SK-N-SH treated with all-trans-retinoic acid at 6 μM for 48 hours (cell line): ENCODE measurements around the gene COX20.

ENCODE experiments used
- ATAC-seq: fragments of 200-7000 bp; cut with Tn5 transposase; 3 replicates; pipeline ENCODE4 v1.9.1; 2020; ENCODE audit warnings: mild to moderate bottlenecking, moderate library complexity
- ARNTL ChIP-seq: fragments of 450-650 bp; formaldehyde crosslinking; IDR thresholded peaks from 2 replicates; pipeline ENCODE4 v1.5.0; 2020; ENCODE audit warnings: low read depth, mild to moderate bottlenecking, moderate library complexity, borderline replicate concordance
- BACH2 ChIP-seq: fragments of 250-450 bp; sonication (Bioruptor Pico); IDR thresholded peaks from 2 replicates; pipeline ENCODE4 v1.9.0; 2021; ENCODE audit warnings: mild to moderate bottlenecking, borderline replicate concordance
- CREB5 ChIP-seq: fragments of 250-450 bp; sonication (Bioruptor Pico); IDR thresholded peaks from 2 replicates; pipeline ENCODE4 v1.5.1; 2020; ENCODE audit warnings: low read depth, mild to moderate bottlenecking, moderate library complexity
- CSDC2 ChIP-seq: fragments of 250-450 bp; sonication (Bioruptor Pico); IDR thresholded peaks from 2 replicates; pipeline ENCODE4 v1.5.0; 2020; ENCODE audit warnings: mild to moderate bottlenecking, moderate library complexity
- CSRNP3 ChIP-seq: fragments of 250-450 bp; sonication (Bioruptor Pico); IDR thresholded peaks from 2 replicates; pipeline ENCODE4 v1.5.1; 2021; ENCODE audit warnings: mild to moderate bottlenecking, moderate library complexity
- ESRRG ChIP-seq: fragments of 250-450 bp; sonication (Bioruptor Pico); IDR thresholded peaks from 2 replicates; pipeline ENCODE4 v1.6.1; 2021; ENCODE audit warnings: mild to moderate bottlenecking
- GLIS3 ChIP-seq: fragments of 250-450 bp; sonication (Bioruptor Pico); IDR thresholded peaks from 2 replicates; pipeline ENCODE4 v1.5.0; 2020; ENCODE audit warnings: mild to moderate bottlenecking, moderate library complexity
- ISL1 ChIP-seq: fragments of 250-450 bp; sonication (Bioruptor Pico); IDR thresholded peaks from 2 replicates; pipeline ENCODE4 v2.1.2; 2022; ENCODE audit warnings: mild to moderate bottlenecking, moderate library complexity
- OSR1 ChIP-seq: fragments of 250-450 bp; sonication (Bioruptor Pico); IDR thresholded peaks from 2 replicates; pipeline ENCODE4 v1.8.0; 2022; ENCODE audit warnings: moderate library complexity, mild to moderate bottlenecking, inconsistent platforms
- PPARA ChIP-seq: fragments of 250-450 bp; sonication (Bioruptor Pico); IDR thresholded peaks from 2 replicates; pipeline ENCODE4 v1.5.0; 2020; ENCODE audit warnings: mild to moderate bottlenecking, borderline replicate concordance
- RARB ChIP-seq: fragments of 250-450 bp; sonication (Bioruptor Pico); IDR thresholded peaks from 2 replicates; pipeline ENCODE4 v1.8.0; 2021; ENCODE audit warnings: mild to moderate bottlenecking, moderate library complexity
- SNAI2 ChIP-seq: fragments of 250-450 bp; sonication (Bioruptor Pico); IDR thresholded peaks from 2 replicates; pipeline ENCODE4 v1.5.0; 2020; ENCODE audit warnings: mild to moderate bottlenecking, moderate library complexity
- TCF4 ChIP-seq: fragments of 250-450 bp; sonication (Bioruptor Pico); IDR thresholded peaks from 2 replicates; pipeline ENCODE4 v1.8.0; 2021; ENCODE audit warnings: mild to moderate bottlenecking, moderate library complexity, borderline replicate concordance
- TOX ChIP-seq: fragments of 250-450 bp; sonication (Bioruptor Pico); IDR thresholded peaks from 2 replicates; pipeline ENCODE4 v1.8.0; 2021; ENCODE audit warnings: mild to moderate bottlenecking, moderate library complexity, borderline replicate concordance
- TSHZ2 ChIP-seq: fragments of 250-450 bp; sonication (Bioruptor Pico); IDR thresholded peaks from 2 replicates; pipeline ENCODE4 v1.5.0; 2020; ENCODE audit warnings: mild to moderate bottlenecking, moderate library complexity
- ZC3H10 ChIP-seq: fragments of 250-450 bp; sonication (Bioruptor Pico); IDR thresholded peaks from 2 replicates; pipeline ENCODE4 v1.5.1; 2021; ENCODE audit warnings: mild to moderate bottlenecking, moderate library complexity
- ZFP3 ChIP-seq: fragments of 250-450 bp; sonication (Bioruptor Pico); IDR thresholded peaks from 2 replicates; pipeline ENCODE4 v1.5.0; 2020; ENCODE audit warnings: mild to moderate bottlenecking, moderate library complexity
- ZFP30 ChIP-seq: fragments of 450-650 bp; formaldehyde crosslinking; IDR thresholded peaks from 2 replicates; pipeline ENCODE4 v1.5.0; 2022; ENCODE audit warnings: mild to moderate bottlenecking, moderate library complexity
- ZNF565 ChIP-seq: fragments of 450-650 bp; formaldehyde crosslinking; conservative IDR thresholded peaks from 2 replicates; pipeline ENCODE4 v1.5.0; 2020; ENCODE audit warnings: low read depth, mild to moderate bottlenecking, moderate library complexity
- ZNF70 ChIP-seq: fragments of 450-650 bp; formaldehyde crosslinking; IDR thresholded peaks from 2 replicates; pipeline ENCODE4 v1.5.0; 2020; ENCODE audit warnings: mild to moderate bottlenecking, moderate library complexity
- ZNF8 ChIP-seq: fragments of 450-650 bp; formaldehyde crosslinking; IDR thresholded peaks from 2 replicates; pipeline ENCODE4 v1.5.0; 2020; ENCODE audit warnings: mild to moderate bottlenecking, moderate library complexity
- TF ChIP-seq, protein P1 (sequence below): fragments of 250-450 bp; sonication (Bioruptor Pico); IDR thresholded peaks from 2 replicates; pipeline ENCODE4 v1.8.0; 2020; ENCODE audit warnings: mild to moderate bottlenecking, moderate library complexity, borderline replicate concordance

COX20 gene

DNA sequence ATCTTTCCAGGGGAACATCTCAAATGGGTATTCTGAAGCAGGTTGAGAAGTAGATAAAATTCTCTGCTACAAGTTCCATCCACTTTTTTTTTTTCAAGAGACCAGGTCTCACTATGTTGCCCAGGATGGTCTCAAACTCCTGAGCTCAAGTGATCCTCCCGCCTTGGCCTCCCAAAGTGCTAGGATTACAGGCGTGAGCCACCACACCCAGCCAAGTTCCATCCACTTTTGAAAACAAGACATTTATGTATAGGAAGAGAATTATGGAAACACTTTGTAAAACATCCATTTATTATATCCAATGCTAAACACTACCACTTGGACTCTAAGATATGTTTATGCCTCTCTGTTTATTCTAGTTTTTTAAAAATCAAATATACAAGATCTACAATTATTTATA, 15.4 kb downstream of the COX20 start:
- ATAC-seq = no peak
- TF ChIP-seq ZC3H10 (CRISPR knock-in tag) = no peak
- TF ChIP-seq SNAI2 (CRISPR knock-in tag) = no peak
- no peak for TF ChIP-seq ISL1
- no peak for TF ChIP-seq TOX (CRISPR knock-in tag)
- TF ChIP-seq CSRNP3 (CRISPR knock-in tag) = no peak
- no peak for TF ChIP-seq ZNF70 (CRISPR knock-in tag)
- no peak for TF ChIP-seq ZFP30
- no peak for TF ChIP-seq PPARA (CRISPR knock-in tag)
- no peak for TF ChIP-seq CREB5 (CRISPR knock-in tag)
- TF ChIP-seq CSDC2 (CRISPR knock-in tag) = no peak
- no peak for TF ChIP-seq OSR1 (CRISPR knock-in tag)
- TF ChIP-seq ZNF565 (CRISPR knock-in tag) = no peak
- no peak for TF ChIP-seq TCF4 (CRISPR knock-in tag)
- TF ChIP-seq GLIS3 (CRISPR knock-in tag) = no peak
- TF ChIP-seq BACH2 (CRISPR knock-in tag) = no peak
- TF ChIP-seq ESRRG = no peak

GRCh38 chr1:244851546-244852231, 16.2 kb downstream of the COX20 start:
- no peak for TF ChIP-seq OSR1 (CRISPR knock-in tag)
- no peak for TF ChIP-seq RARB (CRISPR knock-in tag)
- no peak for TF ChIP-seq SNAI2 (CRISPR knock-in tag)
- no peak for TF ChIP-seq CSDC2 (CRISPR knock-in tag)
- TF ChIP-seq ISL1 = no peak
- no peak for TF ChIP-seq CSRNP3 (CRISPR knock-in tag)
- no peak for TF ChIP-seq ARNTL
- no peak for TF ChIP-seq ZFP3 (CRISPR knock-in tag)
- no peak for TF ChIP-seq ZC3H10 (CRISPR knock-in tag)
- no peak for TF ChIP-seq ESRRG
- no peak for TF ChIP-seq TCF4 (CRISPR knock-in tag)
- TF ChIP-seq, protein P1, sequence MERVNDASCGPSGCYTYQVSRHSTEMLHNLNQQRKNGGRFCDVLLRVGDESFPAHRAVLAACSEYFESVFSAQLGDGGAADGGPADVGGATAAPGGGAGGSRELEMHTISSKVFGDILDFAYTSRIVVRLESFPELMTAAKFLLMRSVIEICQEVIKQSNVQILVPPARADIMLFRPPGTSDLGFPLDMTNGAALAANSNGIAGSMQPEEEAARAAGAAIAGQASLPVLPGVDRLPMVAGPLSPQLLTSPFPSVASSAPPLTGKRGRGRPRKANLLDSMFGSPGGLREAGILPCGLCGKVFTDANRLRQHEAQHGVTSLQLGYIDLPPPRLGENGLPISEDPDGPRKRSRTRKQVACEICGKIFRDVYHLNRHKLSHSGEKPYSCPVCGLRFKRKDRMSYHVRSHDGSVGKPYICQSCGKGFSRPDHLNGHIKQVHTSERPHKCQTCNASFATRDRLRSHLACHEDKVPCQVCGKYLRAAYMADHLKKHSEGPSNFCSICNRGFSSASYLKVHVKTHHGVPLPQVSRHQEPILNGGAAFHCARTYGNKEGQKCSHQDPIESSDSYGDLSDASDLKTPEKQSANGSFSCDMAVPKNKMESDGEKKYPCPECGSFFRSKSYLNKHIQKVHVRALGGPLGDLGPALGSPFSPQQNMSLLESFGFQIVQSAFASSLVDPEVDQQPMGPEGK (CRISPR knock-in tag) = no peak
- TF ChIP-seq ZNF8 = no peak
- TF ChIP-seq TOX (CRISPR knock-in tag) = no peak
- TF ChIP-seq BACH2 (CRISPR knock-in tag) = no peak
- ATAC-seq = no peak

- no peak for ATAC-seq
- TF ChIP-seq TOX (CRISPR knock-in tag) = 0 out of 2 replicates have a peak, but pooled peaks have one; percentile 3
- TF ChIP-seq ZNF565 (CRISPR knock-in tag) = no peak
- TF ChIP-seq ARNTL = no peak
Measured at GRCh38 chr1:244852694-244853093, 17.2 kb downstream of the COX20 start.

GRCh38 chr1:244854166-244854565, 18.7 kb downstream of the COX20 start:
- TF ChIP-seq TSHZ2 (CRISPR knock-in tag) = no peak
- no peak for TF ChIP-seq GLIS3 (CRISPR knock-in tag)
- TF ChIP-seq ESRRG = no peak
- no peak for TF ChIP-seq ZC3H10 (CRISPR knock-in tag)
- no peak for ATAC-seq
